HepG2 (cell line): ENCODE measurements around the gene CACNA1D. TPM values are rescaled to one million over a fixed set of nuclear protein-coding genes. Genes with fewer than 3 reads are reported as not detected.

Experiments used
- CREM ChIP-seq, 2 experiments: sonication (generic) in 1 of 2; formaldehyde crosslinking in 1 of 2; IDR thresholded peaks; 2 replicates each; pipeline versions ENCODE4 v1.4.0 to v1.6.1; 2016 to 2020; ENCODE audit warnings: antibody characterized with exemption in 1 of 2, mild to moderate bottlenecking in 1 of 2, missing genetic modification reagents in 1 of 2
- JUND ChIP-seq: sonication (generic); formaldehyde crosslinking; IDR thresholded peaks from 2 replicates; pipeline ENCODE4 v1.8.0; 2022; ENCODE audit warnings: mild to moderate bottlenecking, missing genetic modification reagents
- NFKB2 ChIP-seq: sonication (generic); formaldehyde crosslinking; IDR thresholded peaks from 2 replicates; pipeline ENCODE4 v1.4.0; 2020; ENCODE audit warnings: missing genetic modification reagents, borderline replicate concordance
- NFRKB ChIP-seq: fragments of 450-650 bp; IDR thresholded peaks from 2 replicates; pipeline ENCODE4 v1.6.1; 2017
- PAWR ChIP-seq: sonication (generic); formaldehyde crosslinking; IDR thresholded peaks from 2 replicates; pipeline ENCODE4 v1.4.0; 2020; ENCODE audit warnings: missing genetic modification reagents, mild to moderate bottlenecking, borderline replicate concordance
- POLR2A ChIP-seq, 2 experiments: IDR thresholded peaks; 2 replicates each; pipeline ENCODE4 v1.6.1; 2011; ENCODE audit warnings: low read depth in 2 of 2, low read length in 2 of 2, mild to moderate bottlenecking in 1 of 2, moderate library complexity in 1 of 2; ENCODE audit not compliant: insufficient read depth in 1 of 2
- SMARCC2 ChIP-seq: fragments of 450-650 bp; IDR thresholded peaks from 2 replicates; pipeline ENCODE4 v1.6.1; 2017; ENCODE audit warnings: antibody characterized with exemption, mild to moderate bottlenecking
- ZNF530 ChIP-seq: sonication (generic); formaldehyde crosslinking; IDR thresholded peaks from 2 replicates; pipeline ENCODE4 v1.5.0; 2020; ENCODE audit warnings: low read depth, mild to moderate bottlenecking, missing genetic modification reagents
- ZNF543 ChIP-seq: sonication (generic); formaldehyde crosslinking; IDR thresholded peaks from 2 replicates; pipeline ENCODE4 v1.4.0; 2020; ENCODE audit warnings: mild to moderate bottlenecking, missing genetic modification reagents
- ZNF556 ChIP-seq: sonication (generic); formaldehyde crosslinking; IDR thresholded peaks from 2 replicates; pipeline ENCODE4 v1.4.0; 2020; ENCODE audit warnings: mild to moderate bottlenecking, missing genetic modification reagents, borderline replicate concordance
- ZNF558 ChIP-seq: sonication (generic); formaldehyde crosslinking; IDR thresholded peaks from 2 replicates; pipeline ENCODE4 v1.9.0; 2022; ENCODE audit warnings: mild to moderate bottlenecking, missing genetic modification reagents, borderline replicate concordance
- ZNF614 ChIP-seq: IDR thresholded peaks from 2 replicates; pipeline ENCODE4 v1.6.1; 2018; ENCODE audit warnings: missing biosample characterization, missing genetic modification reagents, inconsistent platforms, borderline replicate concordance
- ZNF790 ChIP-seq: sonication (generic); formaldehyde crosslinking; IDR thresholded peaks from 2 replicates; pipeline ENCODE4 v1.8.0; 2022; ENCODE audit warnings: missing genetic modification reagents, mild to moderate bottlenecking, borderline replicate concordance
- polyA plus RNA-seq, 8 experiments: library from polyadenylated mRNA; depleted of rRNA in 3 of 8; stranded (reverse) in 7 of 8; unstranded in 1 of 8; fragments of >200 nt; fragmentation: Illumina TruSeq in 4 of 8; extraction: Trizol in 4 of 8; gene quantifications; 2 replicates each; pipeline versions ENCODE4 v1.2.1 to v1.2.3, GENCODE V29; 2011 to 2016; ENCODE audit warnings: low read depth in 4 of 8, missing spikeins in 1 of 8, mixed read lengths in 1 of 8; ENCODE audit not compliant: insufficient read depth in 1 of 8
- total RNA-seq, 5 experiments: library from RNA; depleted of rRNA; stranded (reverse); fragments of >200 nt; fragmentation: Illumina TruSeq; extraction: Trizol; gene quantifications; 2 replicates each; pipeline ENCODE4 v1.2.3, GENCODE V29; 2016; ENCODE audit warnings: low read depth in 1 of 5
- TF ChIP-seq, protein P1 (sequence below): IDR thresholded peaks from 2 replicates; pipeline ENCODE4 v1.6.1; 2016; ENCODE audit warnings: control low read depth
- TF ChIP-seq, protein P2 (sequence below): sonication (generic); formaldehyde crosslinking; IDR thresholded peaks from 2 replicates; pipeline ENCODE4 v1.4.0; 2020; ENCODE audit warnings: missing genetic modification reagents
- TF ChIP-seq, protein P3 (sequence below): sonication (generic); formaldehyde crosslinking; IDR thresholded peaks from 2 replicates; pipeline ENCODE4 v1.4.0; 2020; ENCODE audit warnings: missing genetic modification reagents, borderline replicate concordance
- TF ChIP-seq, protein P4 (sequence below): fragments of 450-650 bp; IDR thresholded peaks from 2 replicates; pipeline ENCODE4 v1.6.1; 2017
- TF ChIP-seq, protein P5 (sequence below): sonication (generic); formaldehyde crosslinking; IDR thresholded peaks from 2 replicates; pipeline ENCODE4 v1.4.0; 2020; ENCODE audit warnings: mild to moderate bottlenecking, low read depth, missing genetic modification reagents

CACNA1D gene
- total and polyA plus RNA-seq, 2 of the 13 experiments (the other 11 are each of a cell fraction or from before 2014, with no cell fraction given): 0.26 to 0.38 TPM

DNA sequence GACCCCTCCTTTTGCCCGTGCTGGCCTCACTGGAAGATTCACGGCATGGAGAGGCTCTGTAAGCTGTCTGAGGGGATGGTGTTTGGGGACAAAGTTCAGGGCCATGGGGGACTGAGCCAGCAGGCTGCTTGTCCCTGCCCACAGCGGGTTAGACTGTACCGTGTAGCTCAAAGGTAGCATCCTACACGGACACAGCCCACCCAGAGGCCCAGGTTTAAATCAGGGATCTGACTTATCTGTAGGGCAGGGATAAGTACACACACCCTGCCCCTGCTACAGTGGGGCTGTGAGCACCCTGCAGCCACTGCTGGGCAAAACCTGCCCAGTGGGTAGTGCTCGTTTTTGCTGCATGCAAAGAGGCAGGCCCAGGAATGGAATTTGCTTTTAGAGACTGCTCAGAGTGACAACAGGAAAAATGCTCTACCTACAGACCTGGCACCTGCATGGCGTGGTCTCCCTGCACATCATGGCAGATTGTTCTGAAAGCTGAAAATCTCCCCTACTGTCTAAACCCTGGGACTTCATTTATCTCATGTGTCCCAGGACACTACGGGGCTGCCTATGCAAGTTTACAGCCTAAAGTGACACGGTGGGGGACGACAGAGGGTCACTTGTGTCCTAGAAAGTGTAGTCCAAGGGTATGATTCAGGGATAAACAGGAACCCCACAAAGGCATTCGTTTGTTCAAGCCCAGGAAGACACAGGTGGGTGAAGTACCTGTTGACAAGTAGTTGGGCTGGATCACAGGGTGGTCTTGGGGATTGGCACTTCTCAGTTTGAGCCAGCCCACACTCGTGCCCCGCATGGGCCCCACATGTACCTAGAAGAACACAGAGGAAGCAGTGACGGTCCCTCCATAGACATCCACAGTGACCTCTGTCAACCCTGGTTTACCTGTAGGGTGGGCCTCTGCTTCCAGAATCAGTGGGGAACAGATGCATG lies 324.1 kb downstream of the CACNA1D start (continued):
- TF ChIP-seq, protein P1, sequence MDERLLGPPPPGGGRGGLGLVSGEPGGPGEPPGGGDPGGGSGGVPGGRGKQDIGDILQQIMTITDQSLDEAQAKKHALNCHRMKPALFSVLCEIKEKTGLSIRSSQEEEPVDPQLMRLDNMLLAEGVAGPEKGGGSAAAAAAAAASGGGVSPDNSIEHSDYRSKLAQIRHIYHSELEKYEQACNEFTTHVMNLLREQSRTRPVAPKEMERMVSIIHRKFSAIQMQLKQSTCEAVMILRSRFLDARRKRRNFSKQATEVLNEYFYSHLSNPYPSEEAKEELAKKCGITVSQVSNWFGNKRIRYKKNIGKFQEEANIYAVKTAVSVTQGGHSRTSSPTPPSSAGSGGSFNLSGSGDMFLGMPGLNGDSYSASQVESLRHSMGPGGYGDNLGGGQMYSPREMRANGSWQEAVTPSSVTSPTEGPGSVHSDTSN (CRISPR knock-in tag): no peak
- TF ChIP-seq ZNF790 (CRISPR knock-in tag): no peak
- TF ChIP-seq NFRKB: no peak
- TF ChIP-seq NFKB2 (CRISPR knock-in tag): no peak
- TF ChIP-seq, protein P2, sequence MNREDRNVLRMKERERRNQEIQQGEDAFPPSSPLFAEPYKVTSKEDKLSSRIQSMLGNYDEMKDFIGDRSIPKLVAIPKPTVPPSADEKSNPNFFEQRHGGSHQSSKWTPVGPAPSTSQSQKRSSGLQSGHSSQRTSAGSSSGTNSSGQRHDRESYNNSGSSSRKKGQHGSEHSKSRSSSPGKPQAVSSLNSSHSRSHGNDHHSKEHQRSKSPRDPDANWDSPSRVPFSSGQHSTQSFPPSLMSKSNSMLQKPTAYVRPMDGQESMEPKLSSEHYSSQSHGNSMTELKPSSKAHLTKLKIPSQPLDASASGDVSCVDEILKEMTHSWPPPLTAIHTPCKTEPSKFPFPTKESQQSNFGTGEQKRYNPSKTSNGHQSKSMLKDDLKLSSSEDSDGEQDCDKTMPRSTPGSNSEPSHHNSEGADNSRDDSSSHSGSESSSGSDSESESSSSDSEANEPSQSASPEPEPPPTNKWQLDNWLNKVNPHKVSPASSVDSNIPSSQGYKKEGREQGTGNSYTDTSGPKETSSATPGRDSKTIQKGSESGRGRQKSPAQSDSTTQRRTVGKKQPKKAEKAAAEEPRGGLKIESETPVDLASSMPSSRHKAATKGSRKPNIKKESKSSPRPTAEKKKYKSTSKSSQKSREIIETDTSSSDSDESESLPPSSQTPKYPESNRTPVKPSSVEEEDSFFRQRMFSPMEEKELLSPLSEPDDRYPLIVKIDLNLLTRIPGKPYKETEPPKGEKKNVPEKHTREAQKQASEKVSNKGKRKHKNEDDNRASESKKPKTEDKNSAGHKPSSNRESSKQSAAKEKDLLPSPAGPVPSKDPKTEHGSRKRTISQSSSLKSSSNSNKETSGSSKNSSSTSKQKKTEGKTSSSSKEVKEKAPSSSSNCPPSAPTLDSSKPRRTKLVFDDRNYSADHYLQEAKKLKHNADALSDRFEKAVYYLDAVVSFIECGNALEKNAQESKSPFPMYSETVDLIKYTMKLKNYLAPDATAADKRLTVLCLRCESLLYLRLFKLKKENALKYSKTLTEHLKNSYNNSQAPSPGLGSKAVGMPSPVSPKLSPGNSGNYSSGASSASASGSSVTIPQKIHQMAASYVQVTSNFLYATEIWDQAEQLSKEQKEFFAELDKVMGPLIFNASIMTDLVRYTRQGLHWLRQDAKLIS (CRISPR knock-in tag): no peak
- TF ChIP-seq ZNF558 (CRISPR knock-in tag): no peak
- TF ChIP-seq ZNF543 (CRISPR knock-in tag): no peak
- TF ChIP-seq, protein P3, sequence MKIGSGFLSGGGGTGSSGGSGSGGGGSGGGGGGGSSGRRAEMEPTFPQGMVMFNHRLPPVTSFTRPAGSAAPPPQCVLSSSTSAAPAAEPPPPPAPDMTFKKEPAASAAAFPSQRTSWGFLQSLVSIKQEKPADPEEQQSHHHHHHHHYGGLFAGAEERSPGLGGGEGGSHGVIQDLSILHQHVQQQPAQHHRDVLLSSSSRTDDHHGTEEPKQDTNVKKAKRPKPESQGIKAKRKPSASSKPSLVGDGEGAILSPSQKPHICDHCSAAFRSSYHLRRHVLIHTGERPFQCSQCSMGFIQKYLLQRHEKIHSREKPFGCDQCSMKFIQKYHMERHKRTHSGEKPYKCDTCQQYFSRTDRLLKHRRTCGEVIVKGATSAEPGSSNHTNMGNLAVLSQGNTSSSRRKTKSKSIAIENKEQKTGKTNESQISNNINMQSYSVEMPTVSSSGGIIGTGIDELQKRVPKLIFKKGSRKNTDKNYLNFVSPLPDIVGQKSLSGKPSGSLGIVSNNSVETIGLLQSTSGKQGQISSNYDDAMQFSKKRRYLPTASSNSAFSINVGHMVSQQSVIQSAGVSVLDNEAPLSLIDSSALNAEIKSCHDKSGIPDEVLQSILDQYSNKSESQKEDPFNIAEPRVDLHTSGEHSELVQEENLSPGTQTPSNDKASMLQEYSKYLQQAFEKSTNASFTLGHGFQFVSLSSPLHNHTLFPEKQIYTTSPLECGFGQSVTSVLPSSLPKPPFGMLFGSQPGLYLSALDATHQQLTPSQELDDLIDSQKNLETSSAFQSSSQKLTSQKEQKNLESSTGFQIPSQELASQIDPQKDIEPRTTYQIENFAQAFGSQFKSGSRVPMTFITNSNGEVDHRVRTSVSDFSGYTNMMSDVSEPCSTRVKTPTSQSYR (CRISPR knock-in tag): peak; percentile 30; the same call in 1 of the 2 replicates
- peak in 1 of 2 experiments; percentile 51; a peak in 3 of 4 replicates for TF ChIP-seq POLR2A (IDR thresholded peaks at IDR 0.05; ENCODE audit: insufficient read depth in 1 of 2, low read depth in 2 of 2, low read length in 2 of 2)
- no peak for TF ChIP-seq ZNF530 (CRISPR knock-in tag)
- TF ChIP-seq, protein P4, sequence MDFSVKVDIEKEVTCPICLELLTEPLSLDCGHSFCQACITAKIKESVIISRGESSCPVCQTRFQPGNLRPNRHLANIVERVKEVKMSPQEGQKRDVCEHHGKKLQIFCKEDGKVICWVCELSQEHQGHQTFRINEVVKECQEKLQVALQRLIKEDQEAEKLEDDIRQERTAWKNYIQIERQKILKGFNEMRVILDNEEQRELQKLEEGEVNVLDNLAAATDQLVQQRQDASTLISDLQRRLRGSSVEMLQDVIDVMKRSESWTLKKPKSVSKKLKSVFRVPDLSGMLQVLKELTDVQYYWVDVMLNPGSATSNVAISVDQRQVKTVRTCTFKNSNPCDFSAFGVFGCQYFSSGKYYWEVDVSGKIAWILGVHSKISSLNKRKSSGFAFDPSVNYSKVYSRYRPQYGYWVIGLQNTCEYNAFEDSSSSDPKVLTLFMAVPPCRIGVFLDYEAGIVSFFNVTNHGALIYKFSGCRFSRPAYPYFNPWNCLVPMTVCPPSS: no peak
- no peak for TF ChIP-seq ZNF614 (CRISPR knock-in tag)
- TF ChIP-seq, protein P5, sequence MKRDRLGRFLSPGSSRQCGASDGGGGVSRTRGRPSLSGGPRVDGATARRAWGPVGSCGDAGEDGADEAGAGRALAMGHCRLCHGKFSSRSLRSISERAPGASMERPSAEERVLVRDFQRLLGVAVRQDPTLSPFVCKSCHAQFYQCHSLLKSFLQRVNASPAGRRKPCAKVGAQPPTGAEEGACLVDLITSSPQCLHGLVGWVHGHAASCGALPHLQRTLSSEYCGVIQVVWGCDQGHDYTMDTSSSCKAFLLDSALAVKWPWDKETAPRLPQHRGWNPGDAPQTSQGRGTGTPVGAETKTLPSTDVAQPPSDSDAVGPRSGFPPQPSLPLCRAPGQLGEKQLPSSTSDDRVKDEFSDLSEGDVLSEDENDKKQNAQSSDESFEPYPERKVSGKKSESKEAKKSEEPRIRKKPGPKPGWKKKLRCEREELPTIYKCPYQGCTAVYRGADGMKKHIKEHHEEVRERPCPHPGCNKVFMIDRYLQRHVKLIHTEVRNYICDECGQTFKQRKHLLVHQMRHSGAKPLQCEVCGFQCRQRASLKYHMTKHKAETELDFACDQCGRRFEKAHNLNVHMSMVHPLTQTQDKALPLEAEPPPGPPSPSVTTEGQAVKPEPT (CRISPR knock-in tag): no peak
- no peak for TF ChIP-seq SMARCC2
- no peak; the same call in 1 of the 2 replicates for TF ChIP-seq ZNF556 (CRISPR knock-in tag)
- no peak for TF ChIP-seq JUND (CRISPR knock-in tag)
- TF ChIP-seq PAWR (CRISPR knock-in tag): no peak
- no peak for TF ChIP-seq CREM (IDR thresholded peaks at IDR 0.05)
- no peak for TF ChIP-seq CREM (CRISPR knock-in tag; IDR thresholded peaks at IDR 0.05)
